Myocyte (in vitro differentiated cells): ENCODE results near the gene ZNF774. TPM values are rescaled to one million over a fixed set of nuclear protein-coding genes. Genes with fewer than 3 reads are reported as not detected.

ENCODE experiments used
- DNase-seq: peaks from one replicate; pipeline ENCODE4 v3.0.0-alpha.2; 2012; ENCODE audit warnings: low read depth
- total RNA-seq: library from RNA; depleted of rRNA; stranded (reverse); fragments of >200 nt; gene quantifications from 2 replicates; pipeline ENCODE4 v1.2.3, GENCODE V29; 2014

ZNF774 gene
- total RNA-seq, 1 donor from 2014 or later, result 3.4 TPM

GRCh38 chr15:90345857-90346256, 6.2 kb upstream of the ZNF774 start:
- DNase-seq, result no peak

GRCh38 chr15:90347431-90348065, 4.5 kb upstream of the ZNF774 start:
- DNase-seq, result peak; percentile 50

- no peak for DNase-seq
Measured at GRCh38 chr15:90348456-90348855, 3.6 kb upstream of the ZNF774 start.

- no peak for DNase-seq
Measured at GRCh38 chr15:90349072-90349471, 3.0 kb upstream of the ZNF774 start.

GRCh38 chr15:90349821-90350220, 2.3 kb upstream of the ZNF774 start:
- no peak for DNase-seq

GRCh38 chr15:90351479-90352106, 491 bp upstream of the ZNF774 start:
- no peak for DNase-seq

GRCh38 chr15:90354986-90355385, 2.9 kb downstream of the ZNF774 start:
- no peak for DNase-seq

GRCh38 chr15:90358124-90359033, 6.3 kb downstream of the ZNF774 start:
- DNase-seq, result no peak

GRCh38 chr15:90360746-90361145, 8.7 kb downstream of the ZNF774 start:
- no peak for DNase-seq

- DNase-seq, result peak; percentile 73
Measured at GRCh38 chr15:90362936-90363212, 10.8 kb downstream of the ZNF774 start.

GRCh38 chr15:90364251-90364650, 12.2 kb downstream of the ZNF774 start:
- DNase-seq, result no peak

- no peak for DNase-seq
Measured at GRCh38 chr15:90365414-90366055, 13.5 kb downstream of the ZNF774 start.

- DNase-seq, result peak; percentile 23
Measured at GRCh38 chr15:90367576-90367975, 15.5 kb downstream of the ZNF774 start.

- no peak for DNase-seq
Measured at GRCh38 chr15:90375071-90375470, 23.0 kb downstream of the ZNF774 start.

GRCh38 chr15:90376789-90377188, 24.7 kb downstream of the ZNF774 start:
- no peak for DNase-seq

GRCh38 chr15:90379263-90379662, 27.2 kb downstream of the ZNF774 start:
- no peak for DNase-seq

GRCh38 chr15:90381515-90381914, 29.4 kb downstream of the ZNF774 start:
- DNase-seq, result no peak

- DNase-seq, result no peak
Measured at GRCh38 chr15:90382320-90382719, 30.2 kb downstream of the ZNF774 start.

- no peak for DNase-seq
Measured at GRCh38 chr15:90386221-90386620, 34.1 kb downstream of the ZNF774 start.

- peak; percentile 93 for DNase-seq
Measured at GRCh38 chr15:90387534-90388461, 35.7 kb downstream of the ZNF774 start, which contains the start of gene IQGAP1. TSS of gene IQGAP1 (plus strand) at chr15:90388242. CDS start at chr15:90388342, 100 bp downstream.
